HEK293 (cell line): ENCODE results near the gene GOLGA6C.
"Not testable (repeated sequence)": the region's sequence is repeated elsewhere in the genome, so short reads cannot be mapped to it uniquely, and the experiment has no call there.

ENCODE experiments used
- HOXA7 ChIP-seq: sonication (generic); formaldehyde crosslinking; IDR thresholded peaks from 2 replicates; pipeline ENCODE4 v1.8.1; 2022; ENCODE audit warnings: missing genetic modification reagents, borderline replicate concordance
- YY1 ChIP-seq: fragments of 450-650 bp; formaldehyde crosslinking; IDR thresholded peaks from 2 replicates; pipeline ENCODE4 v1.5.1; 2018; ENCODE audit warnings: missing biosample characterization, missing genetic modification characterization

DNA sequence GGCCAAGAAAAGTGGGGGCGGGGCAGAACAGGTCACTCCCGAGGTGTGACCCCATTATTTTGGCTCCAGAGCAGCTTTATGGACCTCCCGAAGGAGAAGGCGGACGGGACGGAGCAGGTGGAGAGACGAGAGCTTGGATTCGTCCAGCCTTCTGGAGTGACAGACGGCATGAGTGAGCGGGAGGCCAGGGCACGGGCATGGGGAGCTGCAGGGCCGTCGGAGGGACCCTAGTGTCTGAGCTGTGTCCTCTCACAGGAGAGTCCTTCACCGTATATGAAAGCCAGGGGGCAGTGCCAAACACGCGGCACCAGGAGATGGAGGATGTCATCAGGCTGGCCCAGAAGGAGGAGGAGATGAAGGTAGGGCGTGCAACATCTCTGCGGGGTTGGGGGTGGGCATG is 35.5 kb downstream of the GOLGA6C start:
- not testable (repeated sequence) for TF ChIP-seq HOXA7 (CRISPR knock-in tag); YY1 (tag by site-specific recombination)
